Hepatocyte (in vitro differentiated cells): Measurements from ENCODE around the gene RAB22A. TPM values are rescaled to one million over a fixed set of nuclear protein-coding genes. Genes with fewer than 3 reads are reported as not detected.

Source experiments
- DNase-seq: peaks from one replicate; pipeline ENCODE4 v3.0.0-alpha.2; 2016; ENCODE audit warnings: low spot score
- H2AFZ ChIP-seq: fragments of 200-600 bp; sonication (generic); 2 replicates; pipeline ENCODE4 v1.6.0; 2016; ENCODE audit warnings: antibody characterized with exemption, mild to moderate bottlenecking
- H3K27ac ChIP-seq: fragments of 200-600 bp; sonication (generic); 2 replicates; pipeline ENCODE4 v1.5.1; 2016; ENCODE audit warnings: mild to moderate bottlenecking
- H3K27me3 ChIP-seq: fragments of 200-600 bp; sonication (generic); 2 replicates; pipeline ENCODE4 v1.6.1; 2016
- H3K36me3 ChIP-seq: fragments of 200-600 bp; sonication (generic); replicated peaks from 2 replicates; pipeline ENCODE4 v1.5.1; 2016; ENCODE audit warnings: low read depth; ENCODE audit not compliant: insufficient read depth
- H3K4me1 ChIP-seq: fragments of 200-600 bp; sonication (generic); 2 replicates; pipeline ENCODE4 v1.5.1; 2016; ENCODE audit warnings: mild to moderate bottlenecking, moderate library complexity; ENCODE audit not compliant: insufficient read depth
- H3K4me2 ChIP-seq: fragments of 200-600 bp; sonication (generic); 2 replicates; pipeline ENCODE4 v1.6.0; 2016
- H3K4me3 ChIP-seq: fragments of 200-600 bp; sonication (generic); 2 replicates; pipeline ENCODE4 v1.5.1; 2016; ENCODE audit warnings: mild to moderate bottlenecking
- H3K79me2 ChIP-seq: fragments of 200-600 bp; sonication (generic); 2 replicates; pipeline ENCODE4 v1.6.0; 2017; ENCODE audit warnings: mild to moderate bottlenecking
- H3K9me2 ChIP-seq: fragments of 200-600 bp; sonication (generic); replicated peaks from 2 replicates; pipeline ENCODE4 v1.6.0; 2017; ENCODE audit warnings: mild to moderate bottlenecking; ENCODE audit not compliant: insufficient read depth
- H3K9me3 ChIP-seq: fragments of 200-600 bp; sonication (generic); 2 replicates; pipeline ENCODE4 v1.5.1; 2016; ENCODE audit warnings: low read depth, mild to moderate bottlenecking
- H4K20me1 ChIP-seq: fragments of 200-600 bp; sonication (generic); 2 replicates; pipeline ENCODE4 v1.6.0; 2016; ENCODE audit warnings: mild to moderate bottlenecking; ENCODE audit not compliant: insufficient read depth, poor library complexity, severe bottlenecking
- EZH2 ChIP-seq: fragments of 200-600 bp; sonication (generic); IDR thresholded peaks from 2 replicates; pipeline ENCODE4 v1.6.1; 2016; ENCODE audit warnings: antibody characterized with exemption, mild to moderate bottlenecking, borderline replicate concordance
- EZH2phosphoT487 ChIP-seq: fragments of 200-600 bp; sonication (generic); IDR thresholded peaks from one replicate; pipeline ENCODE4 v1.6.1; 2018; ENCODE audit warnings: antibody characterized with exemption, mild to moderate bottlenecking, low read depth, moderate library complexity; ENCODE audit not compliant: unreplicated experiment, severe bottlenecking
- WGBS: methylation state at CpG from one replicate; pipeline ENCODE4 v1.1.6; 2016; ENCODE audit warnings: low lambda C conversion rate; ENCODE audit errors: missing lambda C conversion rate; 5-methylcytosine and 5-hydroxymethylcytosine counted together
- polyA plus RNA-seq: library from polyadenylated mRNA; unstranded; fragments of >200 nt; fragmentation: Nextera tagmentation; extraction: Ambion mirVana; gene quantifications from 2 replicates; pipeline ENCODE4 v1.2.1, GENCODE V29; 2016
- total RNA-seq: library from RNA; depleted of rRNA; stranded (reverse); fragments of >200 nt; gene quantifications from 2 replicates; pipeline ENCODE4 v1.2.3, GENCODE V29; 2014
- TF ChIP-seq, protein P1 (sequence below): fragments of 200-600 bp; sonication (generic); IDR thresholded peaks from 2 replicates; pipeline ENCODE4 v1.5.1; 2016; ENCODE audit warnings: antibody characterized with exemption, mild to moderate bottlenecking; ENCODE audit not compliant: poor library complexity

Gene RAB22A
- total and polyA plus RNA-seq, 2 experiments from 2014 or later = 18.4 to 26.9 TPM

DNA sequence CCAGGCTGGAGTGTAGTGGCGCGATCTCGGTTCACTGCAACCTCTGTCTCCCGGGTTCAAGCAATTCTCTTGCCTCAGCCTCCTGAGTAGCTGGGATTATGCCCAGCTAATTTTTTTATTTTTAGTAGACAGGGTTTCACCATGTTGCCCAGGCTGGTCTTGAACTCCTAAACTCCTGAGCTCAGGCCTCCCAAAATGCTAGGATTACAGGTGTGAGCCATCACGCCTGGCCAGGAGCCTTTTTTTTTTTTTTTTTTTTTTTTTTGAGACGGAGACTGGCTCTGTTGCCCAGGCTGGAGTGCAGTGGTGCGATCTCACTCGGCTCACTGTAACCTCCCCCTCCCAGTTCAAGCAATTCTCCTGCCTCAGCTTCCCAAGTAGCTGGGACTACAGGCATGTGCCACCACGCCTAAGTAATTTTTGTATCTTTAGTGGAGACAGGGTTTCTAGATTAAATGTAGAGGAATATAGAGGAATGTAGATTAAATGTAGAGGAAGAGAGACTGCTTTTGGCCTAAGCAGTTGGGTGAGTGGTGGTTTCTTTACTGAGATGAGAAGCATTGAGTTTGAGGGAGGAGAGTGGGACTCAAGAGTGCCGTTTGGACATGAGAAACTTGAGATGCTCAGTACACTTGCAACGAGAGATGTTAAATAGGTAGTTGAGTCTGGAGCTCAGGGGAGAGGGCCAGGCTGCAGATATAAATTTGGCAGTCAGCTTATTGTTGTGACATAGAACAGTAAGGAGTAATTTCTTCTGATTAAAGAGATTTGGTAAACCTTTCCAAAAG lies 96.2 kb downstream of the RAB22A start:
- H3K79me2 ChIP-seq = peaks cover 100% of the 10 kb centered on the region
- H3K9me2 ChIP-seq = no peaks in the 10 kb centered on the region
- peaks cover 7% of the 10 kb centered on the region for H3K4me1 ChIP-seq
- H4K20me1 ChIP-seq = peaks cover 95% of the 10 kb centered on the region
- H3K27me3 ChIP-seq = no peaks in the 10 kb centered on the region
- H3K4me3 ChIP-seq = no peak overlapping the region
- TF ChIP-seq, protein P1, sequence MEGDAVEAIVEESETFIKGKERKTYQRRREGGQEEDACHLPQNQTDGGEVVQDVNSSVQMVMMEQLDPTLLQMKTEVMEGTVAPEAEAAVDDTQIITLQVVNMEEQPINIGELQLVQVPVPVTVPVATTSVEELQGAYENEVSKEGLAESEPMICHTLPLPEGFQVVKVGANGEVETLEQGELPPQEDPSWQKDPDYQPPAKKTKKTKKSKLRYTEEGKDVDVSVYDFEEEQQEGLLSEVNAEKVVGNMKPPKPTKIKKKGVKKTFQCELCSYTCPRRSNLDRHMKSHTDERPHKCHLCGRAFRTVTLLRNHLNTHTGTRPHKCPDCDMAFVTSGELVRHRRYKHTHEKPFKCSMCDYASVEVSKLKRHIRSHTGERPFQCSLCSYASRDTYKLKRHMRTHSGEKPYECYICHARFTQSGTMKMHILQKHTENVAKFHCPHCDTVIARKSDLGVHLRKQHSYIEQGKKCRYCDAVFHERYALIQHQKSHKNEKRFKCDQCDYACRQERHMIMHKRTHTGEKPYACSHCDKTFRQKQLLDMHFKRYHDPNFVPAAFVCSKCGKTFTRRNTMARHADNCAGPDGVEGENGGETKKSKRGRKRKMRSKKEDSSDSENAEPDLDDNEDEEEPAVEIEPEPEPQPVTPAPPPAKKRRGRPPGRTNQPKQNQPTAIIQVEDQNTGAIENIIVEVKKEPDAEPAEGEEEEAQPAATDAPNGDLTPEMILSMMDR = no peak
- no peak for TF ChIP-seq EZH2
- no peak for TF ChIP-seq EZH2phosphoT487
- H3K4me2 ChIP-seq = peak overlapping the region; percentile 32
- H3K9me3 ChIP-seq = no peaks in the 10 kb centered on the region
- no peak for DNase-seq
- no peaks in the 10 kb centered on the region for H3K36me3 ChIP-seq
- H2AFZ ChIP-seq = no peak overlapping the region
- peak overlapping the region; percentile 26 for H3K27ac ChIP-seq
- 81% methylated on average over 11 of the region's 11 CpGs for WGBS

DNA sequence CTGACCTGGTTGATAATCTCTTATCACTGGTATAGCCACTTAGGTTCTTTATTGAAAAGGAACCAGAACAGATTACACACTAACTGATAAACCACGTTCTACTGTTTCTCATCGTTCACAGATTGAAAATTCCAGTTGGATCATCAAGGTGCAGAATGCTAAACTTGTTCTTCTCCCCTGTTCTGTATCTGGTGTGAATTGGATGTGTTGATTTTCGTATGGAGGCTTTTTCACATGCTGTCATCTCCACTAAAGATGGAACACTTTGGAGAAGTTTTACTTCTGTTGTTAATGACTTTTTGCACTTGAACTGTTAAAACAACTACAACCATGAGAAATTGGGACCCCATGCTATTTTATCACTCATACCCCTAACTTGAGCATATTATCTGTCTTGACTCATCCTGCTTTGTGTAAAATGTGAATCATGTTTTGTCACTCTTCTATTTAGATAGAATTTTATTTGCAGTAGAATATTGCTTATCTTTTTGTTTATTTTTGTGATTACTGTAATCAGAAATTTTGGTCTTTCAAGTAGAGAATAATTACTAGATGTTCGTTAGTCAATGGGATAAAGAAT lies 97.0 kb downstream of the RAB22A start:
- Histone ChIP-seq H3K9me2 (no peaks in the 10 kb centered on the region), H3K4me3 (no peak overlapping the region), H3K27ac (peak overlapping the region; percentile 26), H3K9me3 (no peaks in the 10 kb centered on the region), H4K20me1 (peaks cover 93% of the 10 kb centered on the region), H3K79me2 (peaks cover 100% of the 10 kb centered on the region), H3K27me3 (no peaks in the 10 kb centered on the region), H3K4me2 (peak overlapping the region; percentile 32), H3K36me3 (no peaks in the 10 kb centered on the region), H3K4me1 (peaks cover 7% of the 10 kb centered on the region), H2AFZ (no peak overlapping the region)
- no peak for TF ChIP-seq EZH2
- WGBS = 51% methylated on average over 4 of the region's 4 CpGs
- no peak for DNase-seq

DNA sequence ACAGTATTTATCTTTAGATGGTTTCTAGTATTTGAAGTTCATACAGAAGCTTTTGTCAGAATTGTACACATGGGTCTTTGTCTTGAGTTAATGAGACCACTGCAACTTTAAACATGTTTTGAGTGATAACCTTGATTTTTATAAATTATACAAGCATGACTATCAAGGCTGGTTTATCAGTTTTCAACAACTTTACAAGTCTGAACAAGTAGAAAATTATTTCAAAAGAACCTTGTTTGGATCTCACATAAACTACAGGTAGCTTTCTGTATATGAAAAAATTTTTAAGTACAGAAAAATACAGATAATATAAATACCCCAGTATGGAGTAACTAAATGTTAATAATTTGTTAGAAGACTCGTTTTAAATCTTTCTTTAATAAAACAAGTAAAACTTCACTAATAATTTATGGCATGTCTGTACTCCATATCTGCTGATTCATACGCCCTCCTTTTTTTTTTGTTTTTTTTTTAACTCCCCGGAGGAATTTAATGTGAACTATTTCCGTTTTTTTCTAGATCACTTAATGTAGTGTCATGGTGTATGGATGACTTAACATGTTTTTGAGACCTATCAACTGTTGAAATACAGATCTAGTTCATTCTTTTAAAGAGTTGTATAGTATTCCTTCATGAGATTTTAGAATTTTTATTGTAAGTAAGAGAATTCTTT lies 97.8 kb downstream of the RAB22A start:
- H2AFZ ChIP-seq = no peak overlapping the region
- H3K9me3 ChIP-seq = no peaks in the 10 kb centered on the region
- H3K27ac ChIP-seq = peak overlapping the region; percentile 26
- peaks cover 100% of the 10 kb centered on the region for H3K79me2 ChIP-seq
- 86% methylated on average over 4 of the region's 4 CpGs for WGBS
- H4K20me1 ChIP-seq = peaks cover 91% of the 10 kb centered on the region
- H3K4me1 ChIP-seq = peaks cover 7% of the 10 kb centered on the region
- H3K4me3 ChIP-seq = no peak overlapping the region
- H3K9me2 ChIP-seq = no peaks in the 10 kb centered on the region
- no peaks in the 10 kb centered on the region for H3K36me3 ChIP-seq
- no peaks in the 10 kb centered on the region for H3K27me3 ChIP-seq
- TF ChIP-seq EZH2phosphoT487 = no peak
- no peak for DNase-seq
- no peak overlapping the region for H3K4me2 ChIP-seq

DNA sequence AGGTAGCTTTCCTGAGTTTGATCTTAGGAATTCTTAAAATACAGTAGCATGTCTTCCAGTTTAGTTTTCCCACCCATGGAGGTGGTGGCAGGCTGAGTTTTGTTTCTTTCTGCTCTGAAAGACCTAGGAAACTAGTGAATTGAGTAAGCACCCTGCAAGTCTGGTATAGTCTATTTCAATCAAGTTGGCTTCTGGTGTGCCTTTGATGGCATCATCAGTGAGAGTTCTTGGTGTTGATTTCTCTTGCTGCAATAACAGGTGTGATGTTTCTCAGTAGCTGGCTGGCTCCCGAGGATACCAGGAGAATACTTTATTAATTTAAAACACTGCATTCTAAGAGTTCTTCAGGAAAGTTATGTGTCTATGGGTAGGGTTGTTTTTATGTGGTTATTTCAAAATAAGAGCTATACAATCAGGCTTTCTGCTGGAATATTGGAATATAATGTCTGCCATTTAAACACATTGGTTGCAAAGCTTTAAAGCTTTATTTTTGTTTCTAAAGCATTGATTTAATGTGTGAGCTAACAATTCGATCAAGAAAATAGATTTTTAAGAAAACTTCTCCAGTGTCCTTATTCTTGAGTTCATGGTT lies 98.5 kb downstream of the RAB22A start:
- Histone ChIP-seq H3K4me1 (peaks cover 7% of the 10 kb centered on the region), H3K27ac (no peak overlapping the region), H2AFZ (no peak overlapping the region), H3K4me3 (no peak overlapping the region), H4K20me1 (peaks cover 90% of the 10 kb centered on the region), H3K4me2 (no peak overlapping the region), H3K36me3 (no peaks in the 10 kb centered on the region), H3K79me2 (peaks cover 99% of the 10 kb centered on the region), H3K9me3 (no peaks in the 10 kb centered on the region), H3K27me3 (no peaks in the 10 kb centered on the region), H3K9me2 (no peaks in the 10 kb centered on the region)
- no peak for DNase-seq
- WGBS = 69% methylated on average over 2 of the region's 2 CpGs
- TF ChIP-seq EZH2phosphoT487 = no peak
- TF ChIP-seq, protein P1 = no peak
- no peak for TF ChIP-seq EZH2
